ENCODE measurements around the gene SDK2. TPM values are rescaled to one million over a fixed set of nuclear protein-coding genes. Genes with fewer than 3 reads are reported as not detected.

SDK2 gene
- polyA plus RNA-seq, 6 donors from 2014 or later = 0.10 to 6.3 (median 1.6) TPM

DNA sequence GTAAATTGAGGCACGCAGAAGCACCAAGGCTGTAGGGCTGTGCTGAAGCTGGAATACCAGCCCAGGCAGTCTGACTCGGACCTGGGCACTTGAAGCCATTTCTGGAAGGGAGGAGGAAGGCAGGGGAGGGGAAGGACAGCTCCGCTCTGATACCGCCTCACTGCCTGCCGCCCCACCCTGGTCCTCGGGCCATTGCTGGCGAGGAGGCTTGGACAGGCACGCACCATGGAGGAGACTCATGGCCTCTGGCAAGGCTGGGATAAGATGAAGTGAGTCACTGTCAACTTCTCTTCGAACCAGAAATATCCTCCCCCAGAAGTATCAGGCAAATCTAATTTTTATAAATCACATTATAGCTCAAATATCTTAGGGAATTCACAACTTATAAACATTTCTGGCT lies 81.3 kb downstream of the SDK2 start:
- H3K9me3 Mint-ChIP-seq = no peaks in the 10 kb centered on the region
- H3K4me3 Mint-ChIP-seq = no peak overlapping the region
- ATAC-seq (ENCODE audit: low read depth in 2 of 2) (no peak), DNase-seq (no peak)
- H3K27me3 Mint-ChIP-seq = no peaks in the 10 kb centered on the region
- peaks cover 0 to 8% of the 10 kb centered on the region in 2 donors for H3K36me3 Mint-ChIP-seq
- H3K4me1 Mint-ChIP-seq = peaks cover 43 to 61% (median 61%) of the 10 kb centered on the region in 3 donors
- peak overlapping the region in 2 of 6 donors; percentile 51 to 84 for H3K27ac Mint-ChIP-seq

DNA sequence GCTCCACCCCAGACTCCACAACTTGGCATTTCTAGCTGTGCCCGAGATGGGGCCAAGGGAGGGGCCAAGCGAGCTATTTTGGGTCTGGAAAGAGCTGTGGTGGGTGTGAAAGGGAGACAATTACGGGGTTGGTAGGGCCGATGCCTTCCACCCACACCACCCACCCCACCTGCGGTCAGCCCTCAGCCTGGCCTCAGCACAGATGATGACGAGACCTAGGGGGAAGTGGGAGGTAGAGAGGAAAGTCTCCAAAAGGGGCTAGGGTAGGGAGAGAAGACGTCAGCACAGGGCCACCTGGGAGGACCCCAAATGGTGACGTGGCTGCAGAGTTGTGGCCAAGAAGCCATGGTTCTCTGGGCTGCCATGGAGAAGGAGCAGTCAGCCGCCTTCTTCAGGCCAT lies 83.1 kb downstream of the SDK2 start:
- H3K4me1 Mint-ChIP-seq = peaks cover 40 to 62% (median 60%) of the 10 kb centered on the region in 3 donors
- H3K27me3 Mint-ChIP-seq = no peaks in the 10 kb centered on the region
- no peak overlapping the region for H3K4me3 Mint-ChIP-seq
- H3K9me3 Mint-ChIP-seq = no peaks in the 10 kb centered on the region
- DNase-seq (no peak), ATAC-seq (ENCODE audit: low read depth in 2 of 2) (peak in 1 of 2 donors; percentile 20)
- H3K27ac Mint-ChIP-seq = peak overlapping the region in 3 of 6 donors; percentile 45 to 81 (median 57)
- H3K36me3 Mint-ChIP-seq = peaks cover 0 to 5% of the 10 kb centered on the region in 2 donors

DNA sequence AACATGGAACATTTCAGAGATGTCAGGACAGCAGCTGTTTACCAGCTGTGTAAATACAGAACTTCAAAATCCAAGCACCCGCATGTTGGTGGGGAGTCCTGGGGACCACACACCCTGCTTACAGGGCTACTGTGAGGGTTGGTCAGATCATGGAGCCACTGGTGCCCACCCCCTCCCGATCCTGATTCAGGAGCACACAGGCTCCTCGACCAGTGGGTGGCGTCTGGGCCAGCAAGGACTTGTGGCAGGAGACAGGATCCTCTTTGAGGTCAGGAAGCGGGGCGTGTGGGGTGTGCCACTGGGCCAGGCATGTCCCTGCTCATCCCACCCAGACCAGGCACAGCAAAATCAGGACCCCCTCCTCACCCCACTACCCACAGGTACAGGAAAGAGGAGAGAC lies 83.6 kb downstream of the SDK2 start:
- Mint-ChIP-seq H3K27ac (peak overlapping the region in 3 of 6 donors; percentile 44 to 57 (median 47)), H3K4me1 (peaks cover 37 to 62% (median 59%) of the 10 kb centered on the region in 3 donors), H3K4me3 (no peak overlapping the region)

DNA sequence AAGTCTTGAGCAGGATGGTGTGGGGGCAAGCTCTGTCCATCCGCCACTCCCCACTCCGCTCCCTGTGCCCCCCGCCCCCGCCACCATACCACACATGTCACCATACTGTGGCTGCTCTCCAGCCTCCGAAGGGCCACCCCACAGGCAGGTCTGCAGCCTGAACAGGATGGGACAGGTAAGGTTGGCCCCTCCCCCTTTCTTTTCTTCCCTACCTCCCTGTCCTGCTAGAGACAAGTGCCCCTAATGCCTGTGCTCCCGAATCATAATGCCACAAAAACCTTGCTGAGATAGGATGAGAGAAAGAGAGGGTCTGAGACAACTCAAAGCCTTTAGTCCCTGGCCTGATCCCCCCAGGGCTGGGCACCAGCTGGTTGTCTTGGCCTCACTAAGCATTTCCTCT lies 84.7 kb downstream of the SDK2 start:
- no peak for ATAC-seq (ENCODE audit: low read depth in 2 of 2)
- DNase-seq = no peak
- Mint-ChIP-seq H3K27me3 (no peaks in the 10 kb centered on the region), H3K4me3 (no peak overlapping the region), H3K27ac (peak overlapping the region in 2 of 6 donors; percentile 81 to 82), H3K36me3 (peaks cover 0 to 9% of the 10 kb centered on the region in 2 donors), H3K9me3 (peaks cover 0 to 3% (median 0%) of the 10 kb centered on the region in 7 donors), H3K4me1 (peaks cover 38 to 56% (median 53%) of the 10 kb centered on the region in 3 donors)

More for the DNA sequence above, 83.6 kb downstream of the SDK2 start:
- no peaks in the 10 kb centered on the region for H3K27me3 Mint-ChIP-seq
- no peaks in the 10 kb centered on the region for H3K9me3 Mint-ChIP-seq
- peaks cover 0 to under 1% of the 10 kb centered on the region in 2 donors for H3K36me3 Mint-ChIP-seq
- no peak for ATAC-seq (ENCODE audit: low read depth in 2 of 2)
- DNase-seq = no peak

DNA sequence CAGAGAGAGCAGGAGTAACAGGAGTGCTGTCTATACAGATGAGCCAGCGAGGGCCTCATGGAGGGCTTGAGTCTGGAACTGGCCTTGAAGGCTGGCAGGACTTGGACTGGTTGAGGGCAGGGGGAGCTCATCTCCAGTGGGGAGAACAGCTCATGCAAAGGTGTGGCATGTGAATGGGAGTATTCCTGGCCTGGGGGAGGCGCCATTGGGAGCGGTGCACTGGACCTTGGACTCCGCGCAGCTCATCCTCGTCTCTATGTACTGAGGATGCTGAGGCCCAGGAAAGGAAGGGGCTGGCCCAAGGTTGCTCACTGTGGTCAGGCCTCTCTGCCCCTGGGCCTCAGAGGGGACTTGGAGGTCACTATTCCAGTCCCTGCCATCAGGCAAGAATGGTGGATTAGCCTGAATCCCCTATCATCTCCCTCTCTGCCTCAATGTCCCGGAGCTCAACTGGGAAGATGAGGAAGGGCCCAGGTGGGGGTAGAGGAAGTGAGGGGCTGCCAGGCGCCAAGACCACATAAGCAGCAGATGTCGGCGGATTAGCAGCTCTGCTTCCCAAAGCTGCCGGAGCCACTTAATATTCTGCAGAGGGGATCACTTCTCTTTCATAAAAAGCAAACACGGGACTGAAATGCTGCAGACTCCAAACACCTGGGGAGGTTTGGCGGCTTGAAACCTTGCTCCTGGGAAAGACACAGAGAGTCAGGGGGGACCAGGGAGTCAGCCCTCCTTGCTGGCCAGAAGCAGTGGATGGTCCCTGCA lies 88.9 kb downstream of the SDK2 start:
- no peak for DNase-seq
- Mint-ChIP-seq H3K27me3 (no peaks in the 10 kb centered on the region), H3K36me3 (peaks cover 0 to 16% of the 10 kb centered on the region in 2 donors), H3K9me3 (peaks cover 0 to 7% (median 0%) of the 10 kb centered on the region in 7 donors), H3K27ac (peak overlapping the region in 1 of 6 donors; percentile 51), H3K4me3 (peak overlapping the region in 1 of 8 donors; percentile 7), H3K4me1 (peaks cover 56 to 72% (median 61%) of the 10 kb centered on the region in 3 donors)
- no peak for ATAC-seq (ENCODE audit: low read depth in 2 of 2)

DNA sequence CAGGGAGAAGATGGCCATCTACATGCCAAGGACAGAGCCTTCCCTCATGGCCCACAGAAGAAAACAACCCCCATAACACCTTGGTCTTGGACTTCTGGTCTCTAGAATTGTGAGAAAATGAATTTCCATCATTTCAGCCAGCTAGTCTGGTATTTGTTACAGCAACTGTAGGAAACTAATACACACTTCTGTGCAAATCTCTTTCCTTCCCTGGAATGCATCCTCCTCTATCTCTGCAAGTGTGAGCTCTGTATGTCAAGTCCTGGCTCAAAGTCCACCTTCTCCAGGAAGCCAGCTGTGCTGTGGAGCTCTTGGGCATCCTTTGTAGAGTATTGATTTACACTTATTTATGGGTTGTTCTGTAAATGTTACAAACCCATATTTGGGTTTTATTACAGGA lies 89.7 kb downstream of the SDK2 start:
- DNase-seq (no peak), ATAC-seq (ENCODE audit: low read depth in 2 of 2) (no peak)
- Mint-ChIP-seq H3K4me1 (peaks cover 58 to 80% (median 61%) of the 10 kb centered on the region in 3 donors), H3K27ac (no peak overlapping the region), H3K4me3 (no peak overlapping the region), H3K36me3 (peaks cover 0 to 16% of the 10 kb centered on the region in 2 donors), H3K27me3 (no peaks in the 10 kb centered on the region), H3K9me3 (peaks cover 0 to 7% (median 0%) of the 10 kb centered on the region in 7 donors)

DNA sequence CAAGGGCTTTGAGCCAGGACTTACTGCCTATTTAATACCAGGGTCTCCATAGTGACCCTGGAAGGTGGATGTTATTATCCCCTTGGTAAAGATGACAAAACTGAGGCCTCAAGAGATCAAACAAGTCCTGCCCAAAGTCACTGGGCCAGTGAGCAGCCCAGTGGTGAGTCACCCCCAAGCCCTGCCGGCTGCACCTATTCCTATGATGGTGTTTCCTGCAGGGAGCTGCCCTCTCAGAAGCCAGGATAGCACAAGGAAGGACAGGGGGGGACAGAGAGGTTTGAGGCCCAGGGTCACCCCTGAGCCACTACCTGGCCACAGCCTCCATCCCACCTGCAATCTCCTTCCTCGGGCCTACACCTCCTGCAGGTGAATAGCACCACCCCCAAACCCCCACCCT lies 90.9 kb downstream of the SDK2 start:
- peaks cover 0 to 16% of the 10 kb centered on the region in 2 donors for H3K36me3 Mint-ChIP-seq
- H3K27ac Mint-ChIP-seq = peak overlapping the region in 3 of 6 donors; percentile 22 to 38 (median 32)
- peaks cover 61 to 81% (median 69%) of the 10 kb centered on the region in 3 donors for H3K4me1 Mint-ChIP-seq
- no peak for DNase-seq
- ATAC-seq (ENCODE audit: low read depth in 2 of 2) = no peak
- peaks cover 0 to 7% (median 0%) of the 10 kb centered on the region in 7 donors for H3K9me3 Mint-ChIP-seq
- H3K27me3 Mint-ChIP-seq = no peaks in the 10 kb centered on the region
- peak overlapping the region in 1 of 8 donors; percentile 42 for H3K4me3 Mint-ChIP-seq

DNA sequence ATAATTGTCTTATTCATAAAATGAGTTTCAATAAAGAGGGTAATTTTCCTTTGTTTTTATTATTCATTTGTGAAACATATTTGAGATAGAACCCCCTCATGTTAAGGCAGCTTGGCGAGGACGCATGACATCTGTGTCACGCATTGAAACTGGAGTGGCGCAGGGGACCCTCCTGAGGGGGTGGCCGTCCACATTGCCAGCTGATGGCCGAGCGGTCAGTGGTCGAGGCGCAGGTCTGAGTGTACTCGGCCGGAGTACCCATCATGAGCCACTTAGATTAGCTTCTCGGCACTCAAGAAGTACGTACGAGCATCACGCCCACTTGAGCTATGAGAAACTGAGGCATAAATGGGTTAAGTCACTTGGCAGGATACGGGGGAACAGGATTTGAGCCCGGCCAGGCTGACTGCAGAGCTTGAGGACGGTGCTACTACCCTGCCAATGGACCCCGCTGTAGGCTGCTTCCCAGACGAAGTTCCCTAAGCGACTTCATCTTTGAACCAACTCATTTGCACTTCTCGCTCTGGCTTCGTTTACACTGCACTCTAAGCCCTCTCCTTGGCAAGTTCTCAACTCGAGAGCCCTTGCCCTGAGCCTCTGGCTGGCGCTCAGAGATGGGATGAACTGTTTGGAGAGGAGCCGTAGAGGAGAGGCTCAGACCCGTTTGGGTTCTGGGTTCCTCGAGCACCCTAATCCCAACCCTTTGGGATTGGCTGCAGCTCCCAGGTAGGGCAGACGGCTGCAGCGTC lies 91.8 kb downstream of the SDK2 start:
- ATAC-seq (ENCODE audit: low read depth in 2 of 2) = no peak
- Mint-ChIP-seq H3K36me3 (peaks cover 0 to 16% of the 10 kb centered on the region in 2 donors), H3K4me1 (peaks cover 62 to 82% (median 69%) of the 10 kb centered on the region in 3 donors), H3K4me3 (peak overlapping the region; percentile 76 to 93 (median 88)), H3K27ac (peak overlapping the region in 5 of 6 donors; percentile 7 to 92 (median 77)), H3K27me3 (no peaks in the 10 kb centered on the region), H3K9me3 (peaks cover 0 to 7% (median 0%) of the 10 kb centered on the region in 7 donors)
- DNase-seq = no peak

DNA sequence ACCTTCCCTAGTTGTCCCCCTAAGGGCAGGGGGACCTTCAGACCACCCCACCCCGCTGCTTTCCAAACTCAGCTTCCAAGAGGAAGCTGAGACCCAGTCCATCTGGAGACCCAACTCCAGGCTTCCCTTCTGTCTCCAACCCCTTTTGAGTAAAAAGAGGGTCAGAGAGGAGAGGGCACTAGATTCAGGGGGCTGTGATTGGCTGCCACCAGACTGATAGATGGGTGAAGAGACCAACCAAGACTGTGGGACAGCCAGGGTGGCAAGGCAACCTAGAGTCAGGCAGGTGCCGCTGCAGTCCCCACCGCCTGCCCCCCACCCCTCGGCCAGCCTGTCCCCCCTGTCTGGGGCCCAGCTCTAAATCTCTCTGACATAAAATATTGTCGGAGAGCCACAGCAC lies 92.5 kb downstream of the SDK2 start:
- H3K27me3 Mint-ChIP-seq = no peaks in the 10 kb centered on the region
- ATAC-seq (ENCODE audit: low read depth in 2 of 2) (peak; percentile 30 to 47), DNase-seq (no peak)
- peaks cover 0 to 7% (median 0%) of the 10 kb centered on the region in 7 donors for H3K9me3 Mint-ChIP-seq
- peaks cover 0 to 16% of the 10 kb centered on the region in 2 donors for H3K36me3 Mint-ChIP-seq
- peak overlapping the region; percentile 24 to 92 (median 79) for H3K27ac Mint-ChIP-seq
- H3K4me1 Mint-ChIP-seq = peaks cover 67 to 82% (median 69%) of the 10 kb centered on the region in 3 donors
- peak overlapping the region; percentile 76 to 93 (median 88) for H3K4me3 Mint-ChIP-seq

DNA sequence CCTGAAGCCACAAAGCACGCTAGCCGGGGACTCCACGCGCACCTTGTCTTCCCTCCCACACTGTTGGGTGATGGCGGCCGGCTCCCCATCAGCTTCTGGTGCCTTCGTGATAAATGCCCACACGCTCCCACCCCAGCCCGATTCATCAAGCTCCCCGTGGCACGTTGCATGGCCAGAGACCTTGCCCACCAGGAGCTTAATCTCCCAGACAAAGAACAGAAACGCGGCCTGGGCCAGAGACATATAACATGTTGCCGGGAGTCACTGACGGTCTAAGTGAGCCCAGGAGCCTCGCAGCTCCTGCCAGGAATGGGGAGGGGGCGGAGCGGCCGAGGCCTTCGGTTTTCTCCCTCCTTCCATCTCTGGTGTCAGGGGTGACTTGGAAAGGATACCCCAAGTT lies 93.1 kb downstream of the SDK2 start:
- H3K27ac Mint-ChIP-seq = peak overlapping the region in 3 of 6 donors; percentile 63 to 92 (median 89)
- no peak for ATAC-seq (ENCODE audit: low read depth in 2 of 2)
- peak overlapping the region in 3 of 8 donors; percentile 9 to 65 (median 29) for H3K4me3 Mint-ChIP-seq
- no peaks in the 10 kb centered on the region for H3K27me3 Mint-ChIP-seq
- H3K4me1 Mint-ChIP-seq = peaks cover 66 to 81% (median 70%) of the 10 kb centered on the region in 3 donors
- no peak for DNase-seq
- peaks cover 0 to 16% of the 10 kb centered on the region in 2 donors for H3K36me3 Mint-ChIP-seq
- H3K9me3 Mint-ChIP-seq = peaks cover 0 to 7% (median 0%) of the 10 kb centered on the region in 7 donors

DNA sequence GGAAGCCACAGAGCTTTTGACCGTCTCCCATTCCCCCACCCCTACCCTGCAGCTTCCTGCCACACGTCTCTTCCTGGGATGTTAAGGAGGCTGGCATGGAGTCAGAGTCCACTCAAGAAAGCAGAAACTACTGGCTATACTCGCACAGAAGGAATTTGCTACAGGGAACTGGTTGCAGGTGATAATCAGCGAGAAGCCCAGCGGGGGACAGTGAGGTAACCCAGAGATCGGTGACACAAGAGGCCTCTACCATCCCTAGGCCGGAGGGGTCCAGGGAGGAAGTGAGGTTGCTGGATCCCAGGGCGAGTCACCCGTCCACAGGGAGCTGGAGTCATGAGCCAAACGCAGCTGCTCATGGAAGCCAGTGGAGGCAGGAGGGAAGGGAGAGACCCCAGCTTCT lies 93.7 kb downstream of the SDK2 start:
- peak overlapping the region in 2 of 6 donors; percentile 42 to 72 for H3K27ac Mint-ChIP-seq
- peaks cover 66 to 81% (median 74%) of the 10 kb centered on the region in 3 donors for H3K4me1 Mint-ChIP-seq
- peak overlapping the region in 2 of 8 donors; percentile 43 to 65 for H3K4me3 Mint-ChIP-seq
- DNase-seq (no peak), ATAC-seq (ENCODE audit: low read depth in 2 of 2) (no peak)
- peaks cover 0 to 7% (median 0%) of the 10 kb centered on the region in 7 donors for H3K9me3 Mint-ChIP-seq
- H3K27me3 Mint-ChIP-seq = no peaks in the 10 kb centered on the region
- H3K36me3 Mint-ChIP-seq = peaks cover 0 to 16% of the 10 kb centered on the region in 2 donors

DNA sequence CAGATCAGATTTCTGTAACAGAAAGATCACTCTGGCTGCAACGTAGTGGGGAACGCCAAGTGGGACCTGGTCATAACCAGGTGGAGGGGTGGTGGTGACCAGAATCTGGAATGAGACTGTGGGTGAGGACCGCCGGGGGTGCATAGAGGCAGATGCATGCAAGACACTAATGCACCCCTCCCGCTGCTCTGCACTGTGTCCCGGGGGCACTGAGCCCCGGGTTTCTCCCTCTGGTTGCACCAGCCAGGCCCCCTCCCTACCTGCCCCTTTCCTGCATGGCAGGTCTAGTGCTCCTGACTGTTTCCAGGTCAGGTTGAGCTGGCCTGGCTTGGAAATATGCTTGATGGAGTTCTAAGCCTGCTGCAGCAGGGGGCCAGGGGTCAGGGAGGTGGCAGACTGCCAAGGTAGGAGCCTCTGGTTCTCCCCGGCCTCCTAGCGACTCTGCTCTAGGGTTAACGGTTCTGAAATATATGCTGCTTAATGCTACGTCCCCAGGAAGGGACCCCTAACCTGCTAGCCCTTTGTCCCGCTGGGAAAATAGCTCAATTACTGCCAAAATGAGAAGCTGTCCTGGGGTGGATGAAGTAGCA lies 94.3 kb downstream of the SDK2 start:
- H3K27ac Mint-ChIP-seq = peak overlapping the region in 2 of 6 donors; percentile 14 to 88
- H3K9me3 Mint-ChIP-seq = peaks cover 0 to 7% (median 0%) of the 10 kb centered on the region in 7 donors
- H3K27me3 Mint-ChIP-seq = no peaks in the 10 kb centered on the region
- peaks cover 0 to 10% of the 10 kb centered on the region in 2 donors for H3K36me3 Mint-ChIP-seq
- no peak for ATAC-seq (ENCODE audit: low read depth in 2 of 2)
- DNase-seq = no peak
- peaks cover 73 to 82% (median 77%) of the 10 kb centered on the region in 3 donors for H3K4me1 Mint-ChIP-seq
- peak overlapping the region in 4 of 8 donors; percentile 12 to 80 (median 52) for H3K4me3 Mint-ChIP-seq
